SH-SY5Y (cell line): Measurements from ENCODE around the gene P3H3.

ENCODE experiments used
- GATA2 ChIP-seq: IDR thresholded peaks from 2 replicates; pipeline ENCODE4 v1.6.1; 2011; ENCODE audit warnings: mild to moderate bottlenecking, low read depth, low read length
- GATA3 ChIP-seq: IDR thresholded peaks from 2 replicates; pipeline ENCODE4 v1.6.1; 2011; ENCODE audit warnings: low read depth, mild to moderate bottlenecking, low read length, moderate library complexity

Gene P3H3

DNA sequence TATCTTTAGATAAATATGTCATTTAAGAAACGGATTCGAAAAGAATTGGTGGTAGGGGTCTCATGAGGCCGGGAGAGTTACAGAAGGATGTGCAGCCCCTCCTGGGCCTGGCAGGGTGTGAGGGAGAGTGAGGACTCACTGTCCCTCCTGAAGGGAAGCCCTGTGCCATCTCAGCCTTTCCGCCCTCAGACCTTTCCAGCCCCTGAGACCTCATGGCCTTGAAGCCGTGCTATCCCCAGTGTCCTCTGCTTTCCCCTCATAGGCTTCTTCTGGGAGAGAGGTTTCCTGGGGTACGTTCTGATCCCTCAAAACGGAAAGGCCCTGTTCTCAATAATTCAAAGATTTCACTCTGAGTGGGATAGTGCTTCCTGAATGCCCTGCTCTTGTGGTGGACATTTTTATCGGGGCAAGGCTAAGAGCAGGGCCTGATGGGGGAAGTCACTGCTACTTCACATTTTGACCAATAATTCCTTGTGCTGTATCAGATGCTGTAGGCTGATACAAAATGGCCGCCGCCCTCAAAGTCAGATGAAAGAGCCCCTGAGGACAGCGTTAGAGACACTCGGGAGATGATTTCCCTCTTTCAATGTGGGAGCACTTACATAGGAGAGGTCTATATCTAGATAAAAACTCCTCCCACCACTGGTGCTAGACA lies 37.6 kb upstream of the P3H3 start:
- TF ChIP-seq GATA2, result no peak
- TF ChIP-seq GATA3, result no peak

DNA sequence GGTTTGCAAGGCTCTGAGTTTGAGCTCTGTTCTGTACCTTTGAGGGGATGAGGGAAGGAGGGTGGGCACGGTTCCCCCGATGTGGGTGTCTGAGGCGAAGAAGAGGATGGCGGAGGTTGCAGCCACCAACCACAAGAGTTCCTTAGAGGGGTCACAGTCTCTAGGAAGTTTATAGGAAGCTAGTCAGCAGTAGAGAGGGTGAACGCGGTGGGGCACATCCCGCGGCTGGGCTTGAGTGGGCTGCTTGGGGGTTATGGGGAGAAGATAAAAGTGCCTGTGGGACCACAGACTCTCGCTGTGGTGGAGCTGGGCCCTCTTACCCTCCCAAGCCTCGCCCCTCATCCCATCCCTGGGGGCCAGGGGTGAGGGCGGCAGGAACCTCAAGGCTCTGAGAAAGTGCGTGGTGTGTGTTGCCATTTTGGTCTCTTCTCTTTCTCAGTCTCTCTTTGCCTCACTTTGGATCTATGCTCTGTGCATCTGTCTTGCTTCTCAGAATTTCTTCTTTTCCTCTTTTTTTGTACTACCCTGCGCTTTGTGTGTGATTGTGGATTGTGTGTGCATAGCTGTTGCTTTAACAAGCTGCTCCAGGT lies 36.2 kb upstream of the P3H3 start:
- TF ChIP-seq GATA2 (no peak), GATA3 (no peak)

DNA sequence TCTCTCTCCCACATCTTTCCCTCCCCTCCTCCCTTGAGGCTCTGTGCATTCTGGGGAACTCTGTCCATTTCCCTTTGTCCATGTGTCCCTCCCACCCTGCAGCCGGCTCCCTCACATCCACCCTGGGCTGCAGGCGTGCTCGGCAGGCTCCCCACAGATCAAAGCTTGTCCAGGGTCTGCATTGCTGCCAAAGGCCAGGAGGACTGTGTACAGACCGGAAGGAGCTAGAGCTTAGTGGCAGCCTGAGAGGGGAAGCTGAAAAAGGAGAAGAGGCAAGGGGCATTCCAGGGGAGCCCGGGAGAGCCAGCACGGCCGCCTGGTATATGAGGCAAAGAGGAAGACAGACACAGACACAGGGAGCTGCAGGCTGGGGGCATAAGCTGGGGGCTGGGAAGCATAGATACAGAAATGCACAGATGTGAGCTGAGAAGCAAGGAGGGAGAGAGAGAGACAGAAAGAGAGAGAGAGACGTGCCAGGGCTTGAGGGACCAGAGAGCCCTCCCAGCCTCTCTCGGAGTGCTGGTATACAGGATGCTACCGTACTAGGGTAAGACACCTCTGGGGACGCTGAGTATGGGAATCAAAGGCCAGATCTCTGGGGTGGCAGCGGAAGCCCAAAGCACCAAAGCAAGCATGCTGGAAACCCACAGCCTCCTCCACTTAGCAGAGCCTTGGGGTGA lies 35.5 kb upstream of the P3H3 start:
- no peak for TF ChIP-seq GATA2
- TF ChIP-seq GATA3, result no peak

DNA sequence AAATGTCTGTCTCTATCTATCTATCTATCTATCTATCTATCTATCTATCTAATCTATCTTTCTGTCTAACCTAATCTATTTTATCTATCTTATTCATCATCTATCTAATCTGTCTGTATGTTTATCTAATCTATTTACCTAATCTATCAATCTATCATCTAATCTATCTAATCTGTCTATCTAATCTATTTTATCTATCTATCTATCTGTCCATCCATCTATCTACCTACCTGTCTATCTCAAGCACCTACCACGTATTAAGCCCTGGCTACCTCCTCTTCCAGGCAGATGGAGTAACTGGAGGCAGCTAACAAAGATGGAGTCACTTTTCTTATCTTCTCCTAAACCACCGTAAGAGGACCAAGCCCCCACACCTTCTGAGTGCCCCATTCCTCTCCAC lies 33.1 kb upstream of the P3H3 start:
- no peak for TF ChIP-seq GATA3
- no peak for TF ChIP-seq GATA2

DNA sequence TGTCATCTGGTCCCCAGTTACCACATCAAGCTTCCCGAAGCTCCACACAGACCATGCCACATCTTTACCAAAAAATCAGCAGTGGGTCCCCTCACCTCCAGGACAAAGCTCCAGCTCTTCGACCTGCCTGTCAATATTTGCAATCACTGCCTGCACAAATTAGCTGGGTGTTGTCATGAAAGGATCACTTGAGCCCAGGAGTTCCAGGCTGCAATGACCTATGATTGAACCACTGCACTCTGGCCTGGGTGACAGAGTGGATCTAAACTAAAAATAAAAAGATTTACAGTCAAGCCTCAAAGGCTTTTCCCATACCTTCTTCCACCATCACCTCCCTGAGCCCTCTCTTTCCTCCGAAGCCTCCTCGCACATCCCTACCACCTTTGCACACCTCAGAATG lies 31.6 kb upstream of the P3H3 start:
- no peak for TF ChIP-seq GATA2
- TF ChIP-seq GATA3, result no peak

DNA sequence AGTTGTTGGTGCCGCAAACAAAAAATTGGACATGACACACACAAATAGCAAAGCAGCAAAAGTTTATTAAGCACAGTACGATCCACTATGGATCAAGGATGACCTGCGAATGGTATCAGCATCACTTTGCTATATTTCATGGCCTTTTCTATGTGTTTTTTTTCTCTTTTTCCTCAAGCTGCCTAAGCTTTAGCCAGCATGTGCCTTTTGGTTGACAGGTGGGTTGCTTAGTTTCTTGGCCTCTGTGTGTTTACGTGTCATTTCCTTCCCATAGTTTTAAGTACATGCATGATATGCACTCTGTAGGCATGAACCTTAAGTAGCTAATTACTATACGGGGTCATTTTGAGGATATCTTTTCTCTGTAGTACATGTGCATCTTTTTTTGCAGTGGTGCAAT lies 29.1 kb upstream of the P3H3 start:
- no peak for TF ChIP-seq GATA3
- no peak for TF ChIP-seq GATA2

DNA sequence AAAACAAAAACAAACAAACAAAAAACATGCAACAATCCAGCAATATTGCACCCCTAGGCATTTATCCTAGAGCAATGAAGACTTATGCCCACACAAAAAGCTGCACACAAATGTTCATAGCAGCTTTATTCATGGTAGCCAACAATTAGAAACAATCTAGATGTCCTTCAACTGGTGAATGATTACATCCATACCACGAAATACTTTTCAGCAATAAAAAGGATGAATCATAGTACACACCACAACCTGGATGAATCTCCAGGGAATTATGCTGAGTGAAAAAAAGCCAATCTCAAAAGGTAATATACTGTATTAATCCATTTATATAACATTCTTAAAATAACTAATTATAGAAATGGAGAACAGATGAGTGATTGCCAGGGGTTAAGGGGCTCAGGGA lies 21.0 kb upstream of the P3H3 start:
- no peak for TF ChIP-seq GATA2

DNA sequence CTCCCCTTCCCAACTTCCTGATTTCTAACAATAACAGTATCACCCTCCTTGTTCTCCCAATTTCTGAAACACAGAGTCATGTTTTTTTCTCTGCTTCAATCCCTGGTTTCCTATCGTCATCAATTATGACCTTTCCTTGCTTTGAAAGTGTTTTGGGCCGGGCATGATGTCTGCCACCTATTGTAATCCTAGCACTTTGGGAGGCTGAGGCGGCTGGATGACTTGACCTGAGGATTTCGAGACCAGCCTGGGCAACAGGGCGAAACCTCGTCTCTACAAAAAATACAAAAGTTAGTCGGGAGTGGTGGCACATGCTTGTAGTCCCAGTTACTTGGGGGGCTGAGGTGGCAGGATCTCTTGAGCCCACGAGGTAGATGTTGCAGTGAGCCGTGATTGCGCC lies 19.2 kb upstream of the P3H3 start:
- TF ChIP-seq GATA3, result no peak

DNA sequence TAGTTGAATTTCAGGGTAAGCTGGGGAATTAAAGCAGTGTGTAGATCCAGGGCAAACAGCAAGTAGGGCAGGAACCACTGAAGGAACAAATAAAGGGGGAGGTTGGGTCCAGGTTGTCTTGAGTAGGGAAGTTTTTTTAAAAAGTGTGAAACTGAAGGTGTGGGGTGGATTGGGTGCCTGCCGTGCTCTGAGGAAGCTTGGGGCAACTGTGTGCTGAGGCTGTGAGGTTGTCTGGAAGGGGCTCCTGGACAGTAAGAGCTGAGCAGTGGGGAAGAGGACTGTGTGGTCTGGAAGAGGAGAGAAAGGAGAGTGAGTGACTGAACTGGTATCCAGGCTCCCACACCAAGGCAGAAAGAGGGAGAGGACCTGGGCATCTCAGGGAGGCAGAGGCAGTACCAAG lies 17.4 kb upstream of the P3H3 start:
- no peak for TF ChIP-seq GATA3
- TF ChIP-seq GATA2, result no peak

DNA sequence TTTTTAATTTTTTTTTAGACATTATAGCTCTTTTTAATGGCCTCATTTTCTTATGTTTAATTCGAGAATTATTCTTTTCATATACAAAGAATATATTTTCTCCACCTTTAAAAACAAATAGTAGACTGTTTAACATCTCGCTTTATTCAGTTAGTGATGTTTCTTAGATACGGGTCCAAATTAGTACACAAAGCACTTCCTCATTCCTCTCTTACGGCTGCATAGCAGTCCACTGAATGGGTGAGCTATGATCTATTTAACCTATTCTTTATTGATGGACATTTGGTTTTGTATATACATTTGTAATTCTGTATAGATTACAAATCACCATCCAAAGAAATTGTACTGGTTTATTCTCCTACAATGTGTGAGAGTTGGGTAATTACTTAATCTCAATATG lies 14.8 kb upstream of the P3H3 start:
- TF ChIP-seq GATA2 (no peak), GATA3 (no peak)

DNA sequence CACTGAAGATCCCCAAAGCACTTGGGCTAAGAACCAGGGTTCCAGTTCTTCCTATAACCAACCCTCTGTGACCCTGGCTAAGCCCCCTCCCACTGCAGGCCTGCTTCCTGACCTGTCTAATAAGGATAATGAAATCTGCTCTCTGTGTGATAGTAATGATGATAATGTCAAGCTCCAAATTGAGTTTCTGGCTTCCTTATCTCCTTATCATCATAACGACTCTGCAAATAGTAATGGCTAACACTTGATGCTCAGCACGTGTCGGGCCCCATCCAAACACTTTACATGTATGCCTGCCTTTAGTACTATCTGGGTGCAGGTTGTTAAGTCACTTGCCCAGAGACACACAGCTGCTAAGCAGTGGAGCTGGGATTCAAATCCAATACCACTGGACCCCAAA lies 11.6 kb upstream of the P3H3 start:
- TF ChIP-seq GATA3 (no peak), GATA2 (peak; percentile 84)

DNA sequence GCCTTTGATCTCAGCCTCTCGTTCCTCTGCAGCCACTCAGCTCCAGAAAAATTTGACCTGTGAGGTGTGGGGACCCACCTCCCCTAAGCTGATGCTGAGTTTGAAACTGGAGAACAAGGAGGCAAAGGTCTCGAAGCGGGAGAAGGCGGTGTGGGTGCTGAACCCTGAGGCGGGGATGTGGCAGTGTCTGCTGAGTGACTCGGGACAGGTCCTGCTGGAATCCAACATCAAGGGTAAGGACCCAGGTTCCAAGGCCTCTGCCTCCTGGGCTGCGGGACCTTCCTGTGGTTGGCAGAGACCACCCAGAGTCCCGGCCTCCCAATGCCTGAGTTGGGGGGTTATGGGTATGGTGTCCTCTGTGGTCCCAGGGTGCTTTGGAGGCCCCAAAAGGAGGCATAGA lies 11.1 kb upstream of the P3H3 start:
- no peak for TF ChIP-seq GATA3
- TF ChIP-seq GATA2, result no peak

DNA sequence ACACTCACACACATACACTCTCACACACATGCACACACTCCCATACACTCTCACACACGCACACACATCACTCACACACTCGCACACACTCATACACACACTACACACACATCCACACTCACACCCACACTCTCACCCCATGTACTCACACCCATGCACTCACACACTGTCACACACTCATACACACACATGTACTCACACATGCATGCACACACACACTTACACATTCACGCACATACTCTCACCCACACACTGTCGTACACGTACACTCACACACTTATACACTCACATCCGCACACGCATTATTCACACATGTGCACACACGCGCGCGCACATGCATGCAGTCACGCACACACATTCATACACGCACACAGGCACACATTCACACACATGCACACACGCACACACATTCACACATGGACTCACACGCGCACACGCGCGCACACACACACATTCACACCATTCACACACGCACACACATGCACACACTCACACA lies 10.5 kb upstream of the P3H3 start:
- TF ChIP-seq GATA3, result no peak
- no peak for TF ChIP-seq GATA2

DNA sequence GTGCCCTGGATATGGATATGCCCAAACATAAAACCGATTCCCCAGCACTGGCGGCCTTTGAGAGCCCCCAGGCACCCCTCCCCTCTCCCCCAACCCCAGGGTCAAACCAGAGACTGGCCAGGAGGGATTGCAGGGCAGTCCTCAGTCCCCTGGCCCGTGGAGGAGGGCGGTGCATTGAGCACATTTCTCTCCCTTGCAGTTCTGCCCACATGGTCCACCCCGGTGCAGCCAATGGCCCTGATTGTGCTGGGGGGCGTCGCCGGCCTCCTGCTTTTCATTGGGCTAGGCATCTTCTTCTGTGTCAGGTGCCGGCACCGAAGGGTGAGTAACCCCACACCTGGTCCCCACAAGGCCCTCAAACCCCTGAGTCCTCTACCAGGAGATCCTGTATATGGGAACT lies 10.0 kb upstream of the P3H3 start:
- no peak for TF ChIP-seq GATA3

DNA sequence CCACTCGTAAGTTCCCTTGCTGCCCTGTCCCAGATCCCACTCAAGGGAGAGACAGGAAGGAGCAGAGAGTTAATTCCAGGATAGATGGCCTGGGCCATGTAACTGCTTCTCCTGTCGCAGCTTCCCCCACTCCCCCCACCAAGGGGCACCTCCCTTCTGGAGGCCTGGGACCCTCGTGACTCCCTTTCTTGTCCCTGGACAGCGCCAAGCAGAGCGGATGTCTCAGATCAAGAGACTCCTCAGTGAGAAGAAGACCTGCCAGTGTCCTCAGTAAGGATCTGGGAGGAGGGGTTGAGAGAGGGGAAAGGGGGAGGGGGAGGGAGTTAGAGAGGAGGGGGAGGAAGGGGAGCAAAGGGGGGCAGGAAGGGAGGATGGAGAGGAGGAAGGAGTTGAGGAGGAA lies 9.6 kb upstream of the P3H3 start:
- TF ChIP-seq GATA2, result no peak
